Fibroblast of skin of left biceps (primary cell): Measurements from ENCODE around the gene SPSB1.
"Not testable (repeated sequence)": the region's sequence is repeated elsewhere in the genome, so short reads cannot be mapped to it uniquely, and the experiment has no call there.

Experiments
- DNase-seq, 2 experiments: peaks; one replicate each; pipeline ENCODE4 v3.0.0-alpha.2; 2013; ENCODE audit warnings: low read depth in 2 of 2

Gene SPSB1

GRCh38 chr1:9363061-9363471, 70.4 kb downstream of the SPSB1 start:
- DNase-seq = no peak

- DNase-seq = no peak
Observed at GRCh38 chr1:9366298-9366697, 73.6 kb downstream of the SPSB1 start.

- no peak for DNase-seq
Observed at GRCh38 chr1:9366943-9367780, 74.5 kb downstream of the SPSB1 start.

- DNase-seq = no peak
Observed at GRCh38 chr1:9367806-9368205, 75.1 kb downstream of the SPSB1 start.

GRCh38 chr1:9368356-9368755, 75.7 kb downstream of the SPSB1 start:
- DNase-seq = no peak

DNA sequence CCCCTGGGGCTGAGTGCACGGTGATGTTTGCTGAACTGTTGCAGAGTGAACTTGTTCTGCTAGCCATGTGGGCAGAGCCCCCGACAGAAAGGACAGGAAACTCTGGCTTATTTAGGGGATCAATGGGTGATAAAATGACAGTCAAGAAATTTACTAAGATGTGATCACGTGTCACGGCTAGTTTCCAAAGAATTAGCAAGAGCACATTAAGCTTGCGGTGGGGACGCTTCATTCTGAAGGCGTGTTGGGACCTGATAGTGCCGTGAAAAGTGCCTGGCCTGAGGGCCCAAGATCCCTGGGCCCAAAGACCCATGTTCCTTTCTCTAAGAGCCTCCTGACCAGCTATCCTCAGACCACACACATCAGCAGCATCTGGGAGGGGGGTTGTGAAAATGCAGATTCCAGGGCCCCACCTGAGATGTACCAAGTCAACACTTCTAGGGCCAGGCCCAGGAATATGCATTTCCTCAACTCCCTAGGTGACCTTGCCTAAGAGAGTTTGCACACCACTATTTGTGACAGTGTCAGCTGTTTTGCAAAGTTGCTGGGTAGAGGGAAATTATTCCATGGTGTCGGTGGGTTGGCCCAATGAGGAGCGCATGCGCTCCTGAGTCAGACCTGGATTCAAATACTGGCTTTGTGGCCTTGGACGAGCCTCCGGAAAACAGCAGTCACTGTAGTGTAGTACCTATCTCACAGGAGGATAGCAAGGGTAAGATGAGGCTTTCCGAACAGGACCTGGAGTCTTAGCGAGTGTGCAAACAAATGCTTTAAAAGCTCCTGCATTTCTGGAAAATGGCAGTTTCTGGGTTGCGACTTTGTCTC, 77.5 kb downstream of the SPSB1 start:
- no peak for DNase-seq

- DNase-seq = peak; percentile 89
Observed at GRCh38 chr1:9371391-9371935, 78.8 kb downstream of the SPSB1 start.

- DNase-seq = no peak
Observed at GRCh38 chr1:9371951-9372350, 79.3 kb downstream of the SPSB1 start.

DNA sequence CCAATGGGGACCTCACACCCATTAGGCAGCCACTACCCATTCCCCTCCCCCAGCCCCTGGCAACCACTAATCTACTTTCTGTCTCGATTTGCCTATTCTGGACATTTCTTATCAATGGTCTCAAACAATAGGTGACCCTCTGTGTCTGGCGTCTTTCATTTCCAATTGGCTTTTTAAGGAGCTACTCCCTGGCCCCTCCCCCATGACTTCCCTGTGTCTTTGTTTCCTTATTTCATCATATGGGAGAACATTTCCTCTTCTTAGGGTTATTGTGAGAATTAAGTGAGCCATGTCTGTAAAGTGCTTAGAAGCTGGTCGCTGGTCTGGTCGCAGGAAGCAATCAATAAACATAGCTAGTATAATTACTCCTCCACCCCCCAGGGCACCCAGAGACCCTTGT, 80.9 kb downstream of the SPSB1 start:
- no peak for DNase-seq

DNA sequence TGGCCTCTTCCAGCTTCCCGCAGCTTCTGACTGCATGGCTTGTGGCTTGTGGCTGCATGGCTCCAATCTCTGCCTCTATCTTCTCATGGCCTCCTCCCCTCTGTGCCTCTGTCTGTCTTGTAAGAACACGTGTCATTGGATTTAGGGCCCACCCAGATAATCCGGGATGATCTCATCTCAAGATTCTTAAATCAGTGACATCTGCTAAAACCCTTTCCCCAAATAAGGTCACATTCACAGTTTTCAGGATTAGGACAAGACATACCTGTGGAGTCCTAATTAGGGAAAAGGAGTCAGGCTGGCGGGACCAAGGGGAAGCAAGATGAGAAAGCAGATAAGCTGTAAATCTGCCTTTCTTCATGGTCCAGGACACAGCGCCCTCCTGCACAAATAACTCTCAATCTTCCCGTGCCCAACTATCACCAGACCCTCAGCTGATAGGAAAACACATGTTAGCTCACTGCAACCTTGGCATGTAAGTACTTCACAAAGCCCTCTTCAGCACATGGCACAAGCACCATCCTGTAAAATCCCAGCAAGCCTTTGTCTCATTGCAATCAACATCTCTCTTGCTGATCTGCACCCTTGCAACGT, 82.2 kb downstream of the SPSB1 start:
- DNase-seq = no peak

- peak; percentile 21 for DNase-seq
Observed at GRCh38 chr1:9375912-9376311, 83.2 kb downstream of the SPSB1 start.

DNA sequence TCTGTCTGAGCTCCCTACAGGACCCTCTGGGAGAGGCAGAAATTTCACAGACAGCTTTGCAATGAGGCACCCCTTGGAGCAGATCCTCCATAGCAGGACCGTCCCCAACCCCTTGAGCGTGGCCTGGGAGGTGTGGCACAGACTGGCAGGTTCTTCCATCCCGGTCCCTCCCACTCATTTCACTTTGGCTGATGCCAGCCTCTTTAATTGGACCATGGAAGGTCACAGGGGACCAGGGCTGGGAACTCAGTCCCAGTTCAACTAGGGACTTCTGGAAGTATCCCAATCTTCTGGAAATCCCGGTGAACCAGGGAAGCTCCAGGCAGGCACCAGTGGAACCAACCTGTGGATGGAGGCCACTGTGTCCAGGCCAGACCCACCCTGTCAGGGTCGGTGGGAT, 83.7 kb downstream of the SPSB1 start:
- DNase-seq = no peak

DNA sequence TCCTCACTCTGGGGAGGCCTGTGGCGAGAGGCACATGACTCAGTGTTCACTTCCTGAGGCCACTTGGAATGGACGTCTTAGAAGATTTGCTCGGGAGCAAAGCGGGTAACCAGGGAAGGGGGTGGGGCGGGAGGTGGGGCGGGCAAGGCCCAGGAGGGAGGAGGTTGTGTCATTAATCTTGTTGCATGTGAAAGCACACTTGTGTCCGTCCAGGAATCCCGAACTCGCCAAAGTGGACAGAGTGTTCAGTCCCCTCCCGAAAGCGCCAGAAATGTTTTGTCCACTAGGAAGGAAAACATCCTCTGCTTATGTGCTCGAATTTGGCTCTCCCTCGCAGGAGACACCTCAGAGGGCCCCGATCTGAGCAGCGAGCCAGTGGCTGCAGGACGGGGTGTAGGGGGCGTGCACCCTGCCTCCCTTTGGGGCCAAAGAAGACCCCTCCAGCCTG, 84.2 kb downstream of the SPSB1 start:
- DNase-seq = no peak

DNA sequence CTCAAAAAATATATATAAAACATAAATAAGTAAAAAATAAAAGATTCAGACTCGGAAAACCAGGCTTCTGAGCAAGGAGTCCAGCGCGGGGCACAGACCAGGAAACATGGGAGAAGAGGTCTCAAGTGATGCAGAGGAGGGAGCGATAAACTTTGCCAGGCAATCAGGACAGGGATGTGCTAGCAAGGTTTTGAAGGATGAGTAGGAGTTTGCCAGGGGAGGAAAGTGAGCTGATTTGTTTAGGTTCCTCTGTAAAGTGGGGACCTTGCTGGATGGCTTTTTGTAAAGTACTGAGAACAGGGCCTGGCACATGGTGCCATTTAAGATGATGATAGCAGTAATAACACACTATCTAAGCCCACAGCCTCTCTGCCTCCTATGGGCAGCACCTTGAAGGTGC, 86.1 kb downstream of the SPSB1 start:
- no peak for DNase-seq

DNA sequence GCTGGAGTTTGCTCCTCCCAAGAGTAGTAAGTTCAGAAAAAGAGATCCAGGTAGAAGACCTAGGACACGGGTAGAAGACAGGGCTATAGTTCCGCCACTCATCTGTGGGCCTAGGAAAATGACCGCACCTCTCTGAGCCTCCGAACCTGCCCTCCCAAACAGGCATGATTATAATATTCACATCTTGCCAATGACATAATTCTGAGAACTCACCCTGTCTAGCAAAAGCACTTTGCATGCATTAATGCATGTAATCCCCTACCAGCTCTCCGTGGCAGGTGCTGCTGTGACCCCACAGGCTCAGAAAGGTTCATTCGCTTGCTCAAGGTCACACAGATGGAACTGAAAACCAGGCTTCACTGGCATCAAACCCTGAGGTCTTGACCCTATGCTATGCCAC, 88.0 kb downstream of the SPSB1 start:
- DNase-seq = no peak

DNA sequence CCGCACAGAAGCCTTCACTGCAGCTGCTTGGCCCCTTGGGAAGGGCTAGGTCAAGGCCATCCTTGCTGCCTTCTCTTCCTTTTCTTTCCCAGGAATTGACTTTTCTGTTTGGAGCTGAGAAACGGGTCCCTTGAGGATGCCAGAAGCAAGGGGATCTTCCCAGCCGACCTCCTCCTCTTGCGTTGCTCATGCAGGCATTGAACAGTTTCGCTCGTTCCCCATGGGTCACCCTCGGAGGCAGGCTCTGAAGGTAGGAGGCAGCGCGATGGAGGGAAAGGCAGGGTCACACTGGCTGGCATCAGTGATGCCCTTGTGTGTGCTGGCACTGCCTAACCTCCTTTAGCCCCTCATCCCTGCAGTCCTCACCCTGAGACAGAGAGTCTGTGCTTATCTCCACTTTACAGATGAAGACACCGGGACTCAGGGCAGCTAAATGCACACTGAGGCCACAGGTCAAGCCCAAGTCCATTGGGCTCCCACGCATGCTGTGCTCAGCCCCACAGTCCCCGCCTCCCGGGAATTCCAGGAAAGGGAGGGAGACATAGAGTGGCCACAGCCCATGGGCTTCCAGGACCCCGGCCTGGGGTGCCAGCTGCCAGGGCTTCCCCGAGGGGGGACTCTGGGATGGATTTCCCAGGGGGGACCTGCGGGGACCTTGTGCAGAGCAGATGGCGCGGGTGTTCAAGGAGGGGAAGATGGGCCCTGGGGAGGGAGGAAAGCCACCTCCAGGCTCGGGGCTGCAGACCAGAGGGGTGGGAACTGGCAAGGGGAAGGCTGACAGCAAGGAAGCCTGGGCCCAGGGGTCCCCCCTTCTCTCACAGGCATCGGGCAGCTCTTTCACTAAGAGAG, 90.2 kb downstream of the SPSB1 start:
- no peak for DNase-seq

DNA sequence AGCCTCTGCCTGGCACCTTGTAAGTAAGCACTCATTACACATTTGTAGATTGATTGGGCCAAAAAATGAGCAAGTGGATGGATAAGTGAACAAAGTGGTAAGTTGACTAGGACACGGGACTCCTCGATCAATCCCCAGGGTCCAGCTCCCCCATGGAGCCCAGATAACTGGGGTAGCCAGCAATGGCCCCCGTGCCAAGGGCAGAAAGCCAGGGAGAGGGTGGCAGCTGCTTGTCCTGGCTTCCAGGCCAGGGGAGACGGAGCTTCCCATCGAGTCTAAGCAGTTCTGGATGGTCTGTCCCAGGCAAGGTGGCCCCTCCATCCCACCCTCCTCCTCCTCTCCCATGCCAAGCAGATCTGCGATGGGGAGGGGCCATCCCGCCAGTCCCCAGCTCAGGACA, 91.4 kb downstream of the SPSB1 start:
- no peak for DNase-seq

DNA sequence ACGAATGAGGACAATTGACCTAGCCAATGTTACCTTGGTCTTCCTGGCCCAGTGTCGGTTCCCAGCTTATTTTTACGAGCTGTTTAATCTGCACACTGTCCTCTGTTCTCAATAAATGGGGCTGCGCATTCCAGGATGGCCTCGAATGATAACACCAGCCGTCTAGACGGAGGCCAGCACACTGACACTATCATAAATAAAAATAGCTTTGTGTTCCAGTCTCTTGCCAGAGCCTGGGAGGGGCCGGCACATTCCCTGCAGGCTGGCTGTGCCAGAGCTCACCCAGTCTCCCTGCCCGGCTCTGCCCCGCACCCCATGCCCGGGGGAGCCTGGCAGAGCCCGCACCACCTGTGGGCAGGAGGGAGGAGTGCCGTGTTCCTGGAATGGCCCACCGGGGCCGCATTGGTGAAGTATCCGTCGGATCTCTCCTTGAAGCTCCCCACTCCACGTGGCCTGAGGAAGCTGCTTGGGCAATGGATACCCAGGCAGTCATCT, 92.1 kb downstream of the SPSB1 start:
- DNase-seq = no peak

DNA sequence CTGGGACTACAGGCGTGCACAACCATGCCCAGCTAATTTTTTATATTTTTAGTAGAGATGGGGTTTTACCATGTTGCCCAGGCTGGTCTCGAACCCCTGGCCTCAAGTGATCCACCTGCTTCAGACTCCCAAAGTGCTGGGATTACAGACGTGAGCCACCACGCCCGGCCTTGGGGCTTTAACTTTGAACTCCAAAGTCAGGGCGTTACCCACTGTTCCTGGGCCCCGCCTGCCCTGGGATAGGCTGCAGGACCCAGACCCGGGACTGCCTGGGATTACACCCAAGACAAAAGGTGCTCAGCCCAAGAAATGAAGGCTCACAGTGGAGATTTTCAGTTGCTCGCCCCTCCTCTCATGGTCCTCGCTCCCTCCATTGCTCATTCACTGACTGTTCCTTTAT, 92.7 kb downstream of the SPSB1 start:
- DNase-seq = not testable (repeated sequence)

DNA sequence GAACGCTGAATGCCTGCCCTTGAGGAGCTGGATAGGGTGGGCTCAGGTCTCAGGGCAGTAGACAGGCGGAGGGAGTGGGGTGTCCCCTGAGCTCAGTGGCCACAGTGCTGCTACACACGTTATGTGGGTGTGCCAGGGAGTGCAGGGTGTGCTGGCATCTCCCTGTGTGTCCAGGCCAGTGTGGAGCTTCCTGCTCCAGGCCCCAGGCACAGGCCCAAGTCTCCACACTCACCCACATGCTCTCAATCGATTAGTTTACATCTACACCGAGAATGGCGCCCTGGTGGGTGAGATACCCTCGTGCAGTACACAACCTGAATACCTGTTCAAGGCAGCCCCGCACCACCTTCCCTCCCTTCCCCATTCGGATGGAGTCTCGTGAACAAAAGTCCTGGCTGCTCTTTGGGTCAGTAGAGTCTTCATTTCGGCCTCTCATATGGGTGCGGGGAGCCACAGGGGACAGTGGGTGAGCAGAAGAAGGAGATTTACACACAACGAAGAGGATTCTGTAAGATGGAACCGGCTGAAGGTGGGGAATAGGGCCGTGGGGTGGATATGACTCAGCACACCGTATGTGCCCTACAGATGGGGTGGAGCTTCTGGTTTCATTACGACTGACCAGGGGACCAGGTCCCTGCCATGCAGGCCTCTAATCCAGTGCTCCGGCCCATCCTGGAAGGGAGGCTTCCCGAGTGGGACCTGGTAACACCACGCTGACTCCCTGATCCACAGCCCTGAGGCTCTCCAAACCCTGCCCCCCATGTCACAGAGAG, 93.3 kb downstream of the SPSB1 start:
- no peak for DNase-seq
